Duodenal mucosa (tissue), 2 donors: ENCODE results near the gene DPH1.
A peak's percentile ranks its signal among the peaks of the same experiment; 100 is the strongest.

Experiments used
- H3K27ac ChIP-seq: one replicate; pipeline ENCODE4 v1.7.0; 2013; ENCODE audit warnings: low read depth, low read length
- H3K27me3 ChIP-seq, 2 donors: one replicate each; pipeline ENCODE4 v1.7.0; 2013; ENCODE audit warnings: low read length in 2 of 2, control low read depth in 1 of 2; ENCODE audit not compliant: insufficient read depth in 2 of 2, control insufficient read depth in 1 of 2
- H3K36me3 ChIP-seq, 2 donors: one replicate each; pipeline ENCODE4 v1.7.0; 2013; ENCODE audit warnings: low read length in 2 of 2, control low read depth in 1 of 2; ENCODE audit not compliant: insufficient read depth in 2 of 2, control insufficient read depth in 1 of 2
- H3K4me1 ChIP-seq, 2 donors: one replicate each; pipeline ENCODE4 v1.7.0; 2013; ENCODE audit warnings: low read length in 2 of 2, control low read depth in 1 of 2; ENCODE audit not compliant: insufficient read depth in 2 of 2, control insufficient read depth in 1 of 2
- H3K4me3 ChIP-seq, 2 donors: one replicate each; pipeline ENCODE4 v1.7.0; 2013; ENCODE audit warnings: low read length in 2 of 2, low read depth in 1 of 2
- H3K9ac ChIP-seq, 2 donors: one replicate each; pipeline ENCODE4 v1.7.0; 2013; ENCODE audit warnings: low read length in 2 of 2, low read depth in 1 of 2
- H3K9me3 ChIP-seq, 2 donors: one replicate each; pipeline ENCODE4 v1.7.0; 2013; ENCODE audit warnings: low read length in 2 of 2, control low read depth in 1 of 2; ENCODE audit not compliant: control insufficient read depth in 1 of 2

Gene DPH1

DNA sequence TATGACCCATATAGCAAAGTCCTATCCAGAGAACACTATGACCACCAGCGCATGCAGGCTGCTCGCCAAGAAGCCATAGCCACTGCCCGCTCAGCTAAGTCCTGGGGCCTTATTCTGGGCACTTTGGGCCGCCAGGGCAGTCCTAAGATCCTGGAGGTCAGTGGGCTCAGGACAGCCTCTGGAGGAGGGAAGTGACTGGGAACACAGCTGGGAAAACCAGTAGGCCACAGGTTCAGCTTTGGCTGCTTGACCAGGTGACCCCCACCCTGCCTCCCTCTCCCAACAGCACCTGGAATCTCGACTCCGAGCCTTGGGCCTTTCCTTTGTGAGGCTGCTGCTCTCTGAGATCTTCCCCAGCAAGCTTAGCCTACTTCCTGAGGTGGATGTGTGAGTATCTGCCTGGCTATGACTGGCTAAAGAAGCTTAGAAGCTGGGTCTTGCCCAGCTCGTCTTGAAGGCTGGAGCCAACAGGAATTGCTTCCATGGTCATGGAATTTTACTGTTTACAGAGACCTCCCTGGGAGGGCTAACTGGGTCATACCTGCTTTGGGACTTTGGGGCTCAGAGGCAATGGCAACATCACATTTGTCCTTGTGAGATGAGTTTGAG is 10.4 kb downstream of the DPH1 start:
- H3K9ac ChIP-seq = no peak overlapping the region
- H3K4me3 ChIP-seq = no peak overlapping the region
- no peaks in the 10 kb centered on the region for H3K9me3 ChIP-seq
- no peaks in the 10 kb centered on the region for H3K27me3 ChIP-seq
- peaks cover 10 to 47% of the 10 kb centered on the region in 2 donors for H3K36me3 ChIP-seq
- H3K4me1 ChIP-seq = peaks cover 9 to 17% of the 10 kb centered on the region in 2 donors
- H3K27ac ChIP-seq = no peak overlapping the region

GRCh38 chr17:2040942-2041560 is 11.1 kb downstream of the DPH1 start:
- peak overlapping the region; percentile 58 for H3K27ac ChIP-seq
- H3K4me3 ChIP-seq = peak overlapping the region; percentile 92 to 96
- H3K9ac ChIP-seq = peak overlapping the region in 1 of 2 donors; percentile 92
- H3K27me3 ChIP-seq = no peaks in the 10 kb centered on the region
- H3K9me3 ChIP-seq = no peaks in the 10 kb centered on the region
- H3K36me3 ChIP-seq = peaks cover 10 to 42% of the 10 kb centered on the region in 2 donors
- H3K4me1 ChIP-seq = peaks cover 9 to 17% of the 10 kb centered on the region in 2 donors

- Histone ChIP-seq H3K9me3 (no peaks in the 10 kb centered on the region), H3K27me3 (no peaks in the 10 kb centered on the region), H3K4me3 (peak within 1 kb of the TSS; percentile 92 to 96), H3K9ac (peak within 1 kb of the TSS; percentile 71 to 92), H3K36me3 (peaks cover 6 to 35% of the 10 kb centered on the region in 2 donors), H3K27ac (peak within 1 kb of the TSS; percentile 90), H3K4me1 (peaks cover 9 to 17% of the 10 kb centered on the region in 2 donors)
These were observed 11.8 kb downstream of the DPH1 start, which contains the start of gene OVCA2 for GRCh38 chr17:2041561-2042389. OVCA2 (plus strand) TSS chr17:2042022; CDS start chr17:2042048, 26 bp downstream.

- Histone ChIP-seq H3K9me3 (no peaks in the 10 kb centered on the region), H3K36me3 (peaks cover 2 to 29% of the 10 kb centered on the region in 2 donors), H3K9ac (peak overlapping the region; percentile 71 to 92), H3K4me1 (peaks cover 9 to 17% of the 10 kb centered on the region in 2 donors), H3K27ac (peak overlapping the region; percentile 90), H3K27me3 (no peaks in the 10 kb centered on the region), H3K4me3 (peak overlapping the region; percentile 92 to 96)
These were observed 12.5 kb downstream of the DPH1 start for GRCh38 chr17:2042390-2042847.

DNA sequence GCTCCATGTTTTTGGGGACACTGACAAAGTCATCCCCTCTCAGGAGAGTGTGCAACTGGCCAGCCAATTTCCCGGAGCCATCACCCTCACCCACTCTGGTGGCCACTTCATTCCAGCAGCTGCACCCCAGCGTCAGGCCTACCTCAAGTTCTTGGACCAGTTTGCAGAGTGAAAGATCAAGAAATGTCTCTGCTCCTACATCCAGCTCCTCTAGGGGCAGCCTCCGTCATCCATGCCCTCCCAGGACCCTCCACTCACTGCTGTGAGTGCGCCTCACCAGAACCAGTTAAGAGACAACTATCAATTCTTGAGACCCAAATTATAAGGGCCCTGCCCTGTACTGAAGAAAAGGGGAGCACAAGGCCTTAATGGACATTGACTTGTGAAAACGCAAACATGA is 13.0 kb downstream of the DPH1 start:
- H3K36me3 ChIP-seq = peaks cover 0 to 24% of the 10 kb centered on the region in 2 donors
- peak overlapping the region; percentile 92 to 96 for H3K4me3 ChIP-seq
- no peaks in the 10 kb centered on the region for H3K27me3 ChIP-seq
- no peak overlapping the region for H3K27ac ChIP-seq
- no peaks in the 10 kb centered on the region for H3K9me3 ChIP-seq
- peak overlapping the region; percentile 71 to 92 for H3K9ac ChIP-seq
- H3K4me1 ChIP-seq = peaks cover 9 to 17% of the 10 kb centered on the region in 2 donors

GRCh38 chr17:2043785-2044184 is 13.8 kb downstream of the DPH1 start:
- H3K9ac ChIP-seq = no peak overlapping the region
- no peaks in the 10 kb centered on the region for H3K27me3 ChIP-seq
- H3K4me1 ChIP-seq = peaks cover 11 to 17% of the 10 kb centered on the region in 2 donors
- H3K4me3 ChIP-seq = no peak overlapping the region
- no peaks in the 10 kb centered on the region for H3K9me3 ChIP-seq
- H3K36me3 ChIP-seq = peaks cover 0 to 18% of the 10 kb centered on the region in 2 donors
- H3K27ac ChIP-seq = no peak overlapping the region

- Histone ChIP-seq H3K27me3 (no peaks in the 10 kb centered on the region), H3K27ac (no peak overlapping the region), H3K9ac (no peak overlapping the region), H3K36me3 (peaks cover 0 to 18% of the 10 kb centered on the region in 2 donors), H3K4me3 (no peak overlapping the region), H3K9me3 (no peaks in the 10 kb centered on the region), H3K4me1 (peaks cover 17 to 23% of the 10 kb centered on the region in 2 donors)
These were observed 14.4 kb downstream of the DPH1 start for GRCh38 chr17:2044263-2044894.

- Histone ChIP-seq H3K27me3 (peaks cover 0 to 10% of the 10 kb centered on the region in 2 donors), H3K9ac (no peak overlapping the region), H3K4me1 (peaks cover 14 to 16% of the 10 kb centered on the region in 2 donors), H3K4me3 (no peak overlapping the region), H3K9me3 (no peaks in the 10 kb centered on the region), H3K27ac (no peak overlapping the region), H3K36me3 (peaks cover 0 to 18% of the 10 kb centered on the region in 2 donors)
These were observed 17.6 kb downstream of the DPH1 start for GRCh38 chr17:2047590-2047989.

DNA sequence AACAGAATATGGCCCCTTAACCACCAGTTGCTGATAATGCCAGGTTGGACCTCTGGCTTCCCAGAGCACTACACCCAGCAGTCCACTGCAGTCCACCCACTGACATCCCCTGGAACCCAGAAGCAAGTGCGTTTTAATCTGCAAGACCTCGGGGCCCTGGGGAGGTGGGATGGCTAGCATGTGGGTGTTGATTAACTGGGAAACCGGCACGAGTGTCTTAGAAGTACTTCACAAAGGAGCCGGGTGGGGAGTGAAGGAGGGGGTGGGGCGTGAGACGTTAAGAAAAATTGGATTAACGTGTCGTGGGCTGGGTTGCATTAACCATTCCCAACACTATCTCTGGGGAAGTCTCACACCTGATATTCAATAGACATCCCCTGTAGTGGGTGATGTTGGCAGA is 18.9 kb downstream of the DPH1 start:
- H3K27ac ChIP-seq = no peak overlapping the region
- H3K4me3 ChIP-seq = peak overlapping the region in 1 of 2 donors; percentile 75
- H3K9ac ChIP-seq = no peak overlapping the region

More for the DNA sequence above, 18.9 kb downstream of the DPH1 start:
- H3K27me3 ChIP-seq = peaks cover 6 to 10% of the 10 kb centered on the region in 2 donors
- H3K36me3 ChIP-seq = peaks cover 0 to 7% of the 10 kb centered on the region in 2 donors
- peaks cover 7 to 13% of the 10 kb centered on the region in 2 donors for H3K4me1 ChIP-seq
- H3K9me3 ChIP-seq = no peaks in the 10 kb centered on the region
